NCI-H187 (cell line): ENCODE data around the gene CAB39L.
"Not testable (repeated sequence)": the region's sequence is repeated elsewhere in the genome, so short reads cannot be mapped to it uniquely, and the experiment has no call there.

Source experiments
- DNase-seq, 2 experiments: peaks; one replicate each; lab custom pipeline; 2025; lab: John Stamatoyannopoulos, UW

CAB39L gene

DNA sequence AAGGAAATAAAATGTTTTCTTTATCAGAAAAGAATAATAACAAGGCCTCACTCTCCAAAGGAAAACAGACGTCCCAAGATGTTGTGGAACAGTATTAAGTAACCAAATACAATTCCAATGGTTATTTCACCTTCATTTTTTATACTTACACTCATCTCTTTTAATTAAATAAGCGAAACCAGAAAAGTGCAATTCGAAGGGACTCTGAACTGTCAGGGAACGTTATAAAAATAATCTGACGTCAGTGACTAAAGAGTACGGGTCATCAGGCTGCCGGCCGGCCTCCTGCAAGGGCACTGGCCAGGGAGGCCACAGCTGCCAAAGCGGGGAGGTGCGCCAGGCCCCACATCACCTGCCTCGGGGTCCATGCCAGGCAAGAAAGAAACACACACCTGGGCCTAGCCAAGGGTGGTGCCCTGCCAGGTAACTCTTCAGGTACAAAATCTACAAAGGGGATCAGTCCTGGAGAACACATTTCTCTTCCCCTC lies 134.9 kb downstream of the CAB39L start:
- no peak for DNase-seq

DNA sequence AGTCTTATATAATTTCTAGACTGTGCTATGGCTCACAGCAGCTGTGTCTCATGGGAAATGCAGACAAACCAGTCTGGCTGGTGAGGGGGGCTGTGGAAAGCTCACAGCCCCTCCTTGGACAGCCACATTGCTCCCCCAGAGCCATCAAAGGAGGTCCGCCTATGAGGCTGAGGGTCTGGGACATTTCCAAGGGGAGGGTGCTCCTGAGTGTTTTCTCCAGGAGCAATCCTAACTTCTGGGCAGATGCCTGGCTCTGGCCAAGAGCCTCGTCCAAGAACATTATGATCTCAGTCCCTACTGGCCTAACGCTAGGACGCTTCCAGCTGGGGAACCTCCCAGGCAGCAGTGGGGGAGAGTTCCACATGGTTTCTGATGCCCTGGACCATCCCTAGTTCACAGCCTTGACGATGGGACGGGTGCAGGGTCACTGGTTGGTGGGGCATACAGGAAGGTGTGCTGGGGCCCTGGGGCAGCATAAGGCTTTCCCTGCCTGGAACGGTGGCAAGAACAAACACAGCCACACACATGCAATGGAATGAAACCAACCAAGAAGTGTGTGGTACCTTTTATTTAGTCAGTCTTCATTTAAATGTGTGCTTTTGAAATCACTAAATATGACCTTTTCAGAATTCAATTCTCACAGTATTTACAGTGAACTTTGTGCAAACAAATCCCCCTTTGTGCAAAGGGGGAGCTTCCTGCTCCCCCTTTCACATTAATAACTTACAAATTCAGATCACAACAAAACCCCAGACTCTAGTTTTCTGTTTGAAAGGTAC lies 135.6 kb downstream of the CAB39L start:
- DNase-seq, result no peak

DNA sequence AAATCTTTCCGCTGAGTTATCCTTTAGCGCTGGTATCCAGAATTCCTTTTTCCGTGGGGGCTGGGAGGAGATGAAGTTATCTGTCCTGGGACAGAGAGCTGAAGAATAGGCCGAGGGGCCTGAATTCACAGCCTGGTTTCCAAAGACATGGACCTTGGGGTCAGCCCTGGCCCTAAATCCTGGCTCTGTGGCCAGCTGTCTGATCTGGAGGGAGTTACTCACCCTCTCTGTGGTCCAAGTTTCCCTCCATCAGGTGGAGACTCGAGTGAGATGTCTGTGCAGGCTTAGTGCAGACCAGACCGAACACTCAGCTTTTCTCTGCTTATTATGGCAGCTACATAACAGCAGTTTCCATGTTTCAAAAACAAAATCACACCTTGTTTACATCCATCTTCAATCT lies 136.5 kb downstream of the CAB39L start:
- no peak for DNase-seq

DNA sequence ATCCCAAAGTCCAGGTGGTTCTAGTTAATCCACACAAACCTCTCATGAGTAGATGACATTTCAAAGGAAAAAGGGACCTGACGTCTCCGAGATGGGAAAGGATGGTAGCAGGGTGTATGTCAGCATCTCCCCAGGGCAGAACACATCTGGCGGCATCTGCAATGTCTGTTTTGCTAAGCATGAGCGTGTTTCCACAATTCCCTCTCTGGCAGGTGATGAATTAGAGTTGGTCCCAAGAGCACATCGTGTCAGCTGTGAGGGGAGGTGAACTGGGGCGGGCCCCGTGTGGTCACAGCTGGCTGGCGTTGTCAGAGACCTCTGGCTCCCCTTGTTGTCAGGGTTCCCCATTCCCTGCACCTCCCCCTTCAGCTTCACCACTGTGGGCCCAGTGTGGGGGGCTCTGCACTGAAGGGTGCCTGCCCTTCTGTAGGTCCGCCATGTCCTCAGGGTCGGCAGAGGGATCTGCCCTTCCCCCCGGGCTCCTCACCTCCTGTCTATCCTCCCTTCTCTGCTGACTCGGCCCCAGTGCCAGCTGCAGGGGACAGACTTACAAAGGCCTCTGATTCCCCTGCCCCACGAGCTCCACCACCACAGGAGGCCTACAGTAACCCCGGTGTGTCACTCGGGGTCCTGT lies 138.0 kb downstream of the CAB39L start:
- DNase-seq, result no peak

DNA sequence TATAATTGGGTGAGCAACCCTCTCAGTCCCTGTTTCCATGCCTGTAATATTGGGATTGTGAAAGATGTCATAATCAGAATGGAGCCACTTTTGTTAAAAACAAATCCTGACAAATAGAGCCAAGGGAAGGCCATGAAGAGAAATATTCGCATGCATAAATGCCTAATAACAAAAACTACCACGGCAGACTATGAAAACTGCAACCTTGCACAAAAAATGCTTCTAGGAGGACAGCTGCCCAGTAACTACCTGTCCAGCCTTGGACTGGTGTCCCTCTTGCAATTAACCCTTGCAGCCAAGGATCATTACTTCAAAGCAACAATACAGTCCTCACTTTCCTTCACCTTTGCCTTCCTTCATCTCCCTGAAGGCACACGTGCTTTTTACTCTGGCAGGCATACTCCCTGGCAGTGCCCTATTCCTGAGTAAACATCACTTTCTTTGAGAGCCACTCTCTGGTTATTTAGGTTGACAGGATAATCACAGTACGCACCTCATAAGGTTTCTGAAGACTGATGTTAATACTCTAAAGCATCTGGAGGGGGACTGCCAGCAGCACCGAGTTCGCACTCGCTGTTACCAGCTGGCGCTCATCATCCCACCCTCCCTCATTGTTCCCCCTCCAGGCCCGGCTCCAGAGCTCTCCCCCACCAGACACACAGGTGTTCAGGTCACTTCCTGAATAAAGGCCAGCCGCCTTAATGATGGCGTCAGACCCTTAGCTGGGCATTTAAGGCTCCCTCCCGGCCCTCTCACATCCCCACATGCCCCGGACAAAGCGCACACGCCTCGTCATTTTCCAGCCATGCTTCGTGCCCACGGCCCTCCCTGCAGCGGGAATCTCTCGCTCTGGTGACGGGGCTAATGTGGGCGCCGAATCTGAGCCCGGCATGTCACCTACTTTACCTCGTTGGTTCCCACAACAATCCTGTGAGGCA lies 138.8 kb downstream of the CAB39L start:
- no peak for DNase-seq

DNA sequence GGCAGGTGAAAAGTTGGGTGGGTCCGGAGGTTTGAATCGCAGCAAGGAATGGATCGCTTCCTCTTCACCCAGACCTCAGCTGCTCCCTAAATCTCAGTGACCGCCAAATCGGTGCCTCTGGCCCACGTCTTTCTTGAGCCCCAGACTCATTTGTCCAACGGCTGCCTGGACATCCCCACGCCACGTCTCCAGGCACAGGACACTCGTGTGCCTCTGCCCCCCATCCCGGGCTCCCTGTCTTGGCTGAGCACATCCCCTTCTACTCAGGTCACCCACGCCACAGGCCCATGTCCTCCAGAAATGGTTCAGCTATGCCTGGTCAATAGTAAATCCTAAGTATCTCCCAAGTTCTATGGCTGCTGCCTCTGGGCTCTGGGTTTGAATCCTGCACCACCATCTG lies 139.5 kb downstream of the CAB39L start:
- DNase-seq, result no peak

DNA sequence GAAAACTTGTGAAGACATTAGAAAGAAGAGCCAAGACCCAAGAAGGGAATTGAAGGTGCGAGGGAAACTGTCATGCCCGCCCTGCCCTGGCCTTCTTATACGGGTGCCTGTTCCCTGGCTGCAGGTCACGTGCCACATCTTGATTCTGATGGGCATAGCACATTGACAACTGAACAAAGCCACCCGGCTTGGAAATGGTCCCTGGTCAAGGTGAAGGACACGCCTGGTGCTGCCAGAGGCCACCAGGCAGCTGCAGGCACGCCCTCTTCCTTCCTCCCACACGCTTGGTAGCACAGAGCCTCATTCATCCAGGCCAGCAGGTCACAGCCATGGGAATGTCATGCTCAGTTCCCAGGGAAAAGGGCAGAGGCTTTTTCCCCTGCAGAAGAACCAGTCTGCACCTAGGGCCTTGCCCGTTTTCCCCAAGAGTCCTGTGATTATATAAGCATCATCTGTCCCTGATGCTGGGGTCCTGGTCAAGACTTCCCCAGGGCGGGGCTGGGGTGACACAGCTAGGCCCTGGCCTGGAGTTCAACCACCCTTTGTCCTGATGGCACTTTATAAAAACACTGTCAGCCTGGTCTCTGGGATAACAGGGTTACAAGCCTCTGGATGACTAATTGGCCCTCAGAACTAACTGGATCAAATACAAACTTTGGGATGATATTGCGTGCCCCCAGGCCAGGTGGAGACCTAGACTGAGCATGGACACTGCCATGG lies 140.2 kb downstream of the CAB39L start:
- no peak for DNase-seq

DNA sequence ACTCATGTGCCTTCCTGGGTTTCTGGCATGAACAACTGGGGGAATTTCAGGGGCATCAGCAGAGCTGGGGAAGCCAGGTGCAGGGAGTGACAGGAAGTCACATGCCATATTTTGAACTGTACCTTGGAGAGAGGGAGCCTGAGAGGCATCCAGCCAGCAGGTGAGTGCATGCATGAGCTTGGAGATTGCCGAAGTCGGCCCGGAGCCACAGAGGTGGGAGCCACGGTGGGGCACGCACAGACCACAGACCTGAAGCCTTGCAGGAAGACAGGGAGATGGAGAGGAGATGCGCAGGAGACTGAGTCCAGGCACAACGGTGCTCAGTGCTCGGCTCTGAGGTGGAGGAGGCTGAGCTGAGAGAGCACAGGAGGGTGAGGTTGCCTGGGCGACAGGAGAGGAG lies 141.0 kb downstream of the CAB39L start:
- DNase-seq, result no peak

DNA sequence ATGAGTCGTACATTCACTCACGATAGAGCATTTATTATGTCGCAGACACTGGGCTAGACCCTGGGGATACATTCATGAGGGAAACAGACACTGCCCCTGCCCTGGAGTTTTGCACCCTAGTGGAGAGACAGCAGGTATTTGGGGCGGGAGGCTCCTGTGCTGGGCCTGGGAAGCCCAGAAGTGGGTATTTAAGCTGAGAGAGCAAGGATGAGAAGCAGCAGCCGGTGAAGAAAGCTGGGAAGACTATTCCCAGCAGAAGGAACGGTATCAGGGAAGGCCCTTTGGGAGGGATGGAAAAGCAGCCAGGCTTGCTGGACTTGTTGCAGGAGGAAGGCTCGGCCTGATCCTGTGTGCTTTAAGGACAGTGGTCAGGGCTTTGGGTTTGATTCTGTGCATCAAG lies 141.6 kb downstream of the CAB39L start:
- no peak for DNase-seq

DNA sequence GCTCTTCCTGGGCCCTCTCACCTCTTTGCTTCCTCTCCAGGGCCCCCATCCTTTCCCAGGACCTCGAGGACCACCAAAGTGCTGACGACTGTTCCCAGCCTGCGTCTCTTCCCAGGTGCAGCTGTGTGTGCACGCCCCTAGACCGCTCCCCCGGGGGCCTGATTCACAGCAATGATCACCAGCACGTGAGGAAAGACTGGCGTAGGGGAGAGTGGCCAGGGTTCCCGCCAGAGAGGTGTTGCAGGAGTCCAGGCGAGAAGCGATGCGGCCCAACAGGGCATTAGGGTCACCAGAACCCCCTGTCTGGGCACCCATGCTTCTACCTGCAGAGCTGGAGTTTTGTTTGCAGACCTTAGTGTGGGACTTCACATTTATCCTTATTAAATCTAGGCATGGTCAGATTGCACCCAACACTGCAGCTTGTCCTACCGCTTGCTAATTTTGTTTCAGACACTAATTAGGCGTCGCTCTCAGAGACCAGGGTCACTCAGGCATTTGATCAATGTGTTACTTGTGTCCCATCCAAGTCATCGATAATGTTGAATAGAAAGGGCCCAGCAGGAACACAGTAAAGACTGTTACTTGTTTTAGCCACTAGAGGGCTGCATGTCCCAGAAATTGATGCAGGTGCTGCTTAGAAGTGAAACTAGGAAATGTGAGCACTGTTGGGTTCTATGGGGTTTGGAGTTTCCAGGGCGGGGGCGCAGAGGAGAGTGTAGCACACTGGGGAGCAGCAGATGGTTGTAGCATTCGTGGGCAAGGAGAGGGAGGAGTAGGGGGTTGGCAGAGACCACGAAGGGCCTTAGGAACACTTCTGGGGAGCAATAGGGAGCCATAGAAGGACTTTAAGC lies 142.9 kb downstream of the CAB39L start:
- peak in 1 of 2 experiments; percentile 13 for DNase-seq

DNA sequence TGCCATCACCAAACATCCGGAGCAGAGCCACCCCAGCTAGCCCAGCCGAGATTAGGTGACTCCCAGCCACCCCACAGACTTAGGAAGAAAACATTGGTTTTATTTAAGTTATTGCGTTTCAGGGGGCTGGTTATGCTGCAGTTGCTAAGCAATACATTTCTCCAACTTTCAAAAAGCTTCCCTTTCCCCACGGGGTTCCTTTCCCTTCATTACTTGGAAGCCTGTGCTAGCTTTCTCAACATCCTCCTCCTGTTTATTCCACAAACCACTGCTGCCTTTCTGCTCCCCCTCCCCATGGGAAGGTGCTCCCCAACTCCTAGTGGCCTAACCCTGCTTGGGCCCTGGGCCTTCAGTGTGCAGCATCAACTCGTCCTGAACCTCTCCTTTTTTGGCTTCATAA lies 143.6 kb downstream of the CAB39L start:
- DNase-seq, result no peak

DNA sequence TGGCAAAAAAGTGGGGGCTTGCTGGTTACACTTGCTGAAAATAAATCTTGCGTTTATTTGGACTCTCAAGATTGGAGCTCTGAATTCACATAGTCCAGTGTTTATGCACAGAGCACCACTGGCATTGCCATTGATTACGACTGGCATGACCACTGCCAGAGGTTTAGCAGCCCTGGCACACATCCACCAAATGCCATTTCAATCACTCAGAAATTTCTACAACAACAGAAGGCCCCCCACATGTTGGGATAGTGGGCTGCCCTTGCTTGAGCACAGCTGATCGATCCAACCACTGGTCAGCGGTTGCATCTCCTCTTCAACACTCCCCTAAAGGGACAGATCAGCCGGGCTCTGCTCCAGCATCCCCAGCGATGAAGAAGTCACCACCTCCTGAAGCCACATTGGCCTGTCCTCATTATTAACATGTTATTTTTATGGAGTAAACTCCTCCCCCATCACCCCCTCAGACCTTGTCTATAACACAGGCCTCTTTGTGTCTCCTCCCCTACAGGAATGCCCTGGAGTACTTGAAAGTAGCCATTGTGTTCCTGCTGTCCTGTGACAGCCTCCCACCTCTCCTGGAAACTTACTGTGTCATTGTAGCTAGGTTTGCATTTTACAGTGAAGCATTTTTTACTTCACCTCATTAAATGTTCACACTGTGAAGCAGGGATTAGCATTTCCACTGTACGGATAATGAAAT lies 144.8 kb downstream of the CAB39L start:
- DNase-seq, result no peak

DNA sequence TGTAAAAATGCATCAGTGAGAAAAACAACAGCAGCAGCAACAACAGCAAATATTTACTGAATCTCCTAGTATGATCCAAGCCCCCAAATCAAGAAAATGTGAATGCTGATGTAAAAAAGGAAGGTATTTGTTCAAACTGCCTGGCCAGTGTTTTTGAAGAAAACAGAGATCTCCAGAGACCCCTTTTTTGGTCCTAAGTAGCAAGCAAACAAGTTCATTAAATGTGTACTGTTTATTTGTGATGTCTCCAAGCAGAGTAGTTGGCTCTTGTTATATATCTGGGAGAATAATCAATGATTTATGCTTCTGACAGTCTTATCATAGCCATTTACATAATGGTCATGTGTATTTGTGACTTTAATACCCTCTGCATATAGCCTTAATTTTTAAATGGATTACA lies 145.4 kb downstream of the CAB39L start:
- no peak for DNase-seq

DNA sequence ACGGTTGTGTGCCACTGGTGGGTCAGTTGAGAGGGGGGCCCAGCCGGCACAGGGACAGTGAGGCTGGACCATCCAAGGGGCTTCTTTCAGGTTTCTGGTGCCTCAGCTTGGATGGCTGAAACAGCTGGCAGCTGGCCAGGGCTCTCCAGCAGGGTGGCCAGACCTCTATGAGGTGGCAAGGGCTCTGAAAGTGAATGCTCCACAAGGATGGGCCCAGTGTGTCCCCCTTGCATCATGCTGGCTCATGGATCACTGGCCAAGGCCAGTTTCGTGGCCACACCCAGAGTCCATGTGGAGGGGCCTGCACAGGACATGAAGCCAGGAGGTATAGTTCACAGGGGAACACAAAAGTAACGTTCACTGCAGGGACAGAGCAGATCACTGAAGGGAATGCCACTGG lies 146.5 kb downstream of the CAB39L start:
- no peak for DNase-seq

DNA sequence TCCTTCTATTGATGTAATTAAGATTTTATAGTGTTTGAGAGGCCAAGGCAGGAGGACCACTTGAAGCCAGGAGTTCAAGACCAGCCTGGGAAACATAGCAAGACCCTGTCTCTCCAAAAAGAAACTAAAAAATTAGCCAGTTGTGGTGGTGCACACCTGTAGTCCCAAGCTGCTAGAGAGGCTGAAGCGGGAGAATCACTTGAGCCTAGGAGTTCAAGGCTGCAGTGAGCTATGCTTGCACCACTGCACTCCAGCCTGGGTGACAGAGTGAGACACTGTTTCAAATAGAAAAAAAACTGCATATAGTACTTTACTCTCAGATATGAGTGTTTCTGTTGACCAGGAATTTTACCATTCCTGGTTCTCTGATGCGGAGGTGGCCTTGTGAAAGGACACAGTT lies 147.2 kb downstream of the CAB39L start:
- no peak for DNase-seq

DNA sequence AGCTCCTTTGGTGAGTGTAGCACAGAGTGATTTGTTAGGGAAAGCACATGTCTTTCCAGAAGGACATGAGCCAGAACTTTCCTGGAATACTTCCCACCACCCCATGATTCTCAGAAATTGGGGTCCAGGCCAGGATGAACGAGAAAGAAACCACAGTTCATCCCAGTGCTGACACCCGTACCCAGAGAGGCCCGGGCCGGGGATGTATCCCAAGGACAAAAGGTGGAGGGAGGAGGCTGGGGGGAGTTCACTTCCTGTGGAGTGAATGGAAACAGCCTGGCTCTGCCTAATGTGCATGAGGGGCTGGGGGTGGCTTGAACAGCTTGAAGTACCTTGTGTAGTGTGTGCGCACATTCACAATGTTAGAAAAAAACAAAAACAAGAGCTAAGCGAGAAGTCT lies 148.6 kb downstream of the CAB39L start:
- no peak for DNase-seq

DNA sequence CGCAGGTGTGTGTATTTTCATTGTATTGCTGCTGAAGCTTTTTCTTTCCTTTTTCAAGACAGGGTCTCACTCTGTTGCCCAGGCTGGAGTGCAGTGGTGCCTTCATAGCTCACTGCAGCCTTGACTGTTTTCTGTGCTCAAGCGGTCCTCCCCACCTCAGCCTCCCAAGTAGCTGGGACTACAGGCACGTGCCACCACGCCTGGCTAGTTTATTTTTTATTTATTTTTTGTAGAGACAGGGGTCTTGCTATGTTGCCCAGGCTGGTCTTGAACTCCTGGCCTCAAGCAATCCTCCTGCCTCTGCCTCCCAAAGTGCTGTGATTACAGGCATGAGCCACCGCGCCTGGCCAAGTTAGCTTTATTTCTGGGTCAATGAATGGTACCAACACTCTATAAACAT lies 149.1 kb downstream of the CAB39L start:
- DNase-seq, result not testable (repeated sequence)

DNA sequence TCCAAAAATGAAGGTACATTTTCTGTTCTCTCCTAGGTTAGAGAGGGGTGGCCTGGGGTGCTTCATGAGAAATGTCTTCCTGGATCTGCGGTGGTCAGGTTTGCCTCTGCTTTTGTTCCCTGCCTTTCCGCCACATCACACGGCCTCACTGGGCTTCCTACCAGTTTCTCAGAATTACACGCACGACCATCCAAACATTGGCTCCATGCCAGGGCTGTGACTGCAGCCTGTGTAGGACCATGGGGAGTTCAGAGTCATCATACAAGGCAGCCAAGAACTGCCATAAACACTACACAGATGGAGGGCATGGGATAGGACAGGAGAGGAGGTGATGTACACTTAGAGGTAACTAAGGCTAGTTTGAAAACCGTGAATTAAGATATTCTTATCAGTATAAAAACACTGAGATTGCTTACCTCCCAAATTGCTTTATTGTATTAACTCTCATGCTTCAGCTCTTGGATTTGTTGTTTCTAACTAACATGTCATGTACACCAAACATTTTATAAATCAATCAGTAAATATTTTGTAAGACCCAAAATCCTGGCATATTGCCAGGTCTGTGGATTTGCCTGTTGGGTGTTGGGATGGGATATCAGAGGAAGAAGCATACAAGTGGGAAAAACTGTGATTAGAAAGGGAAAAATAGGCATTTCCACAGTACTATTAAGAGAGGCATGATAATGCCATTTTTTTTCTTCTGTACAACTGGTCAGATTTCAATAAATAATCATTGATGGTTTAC lies 150.9 kb downstream of the CAB39L start:
- no peak for DNase-seq

DNA sequence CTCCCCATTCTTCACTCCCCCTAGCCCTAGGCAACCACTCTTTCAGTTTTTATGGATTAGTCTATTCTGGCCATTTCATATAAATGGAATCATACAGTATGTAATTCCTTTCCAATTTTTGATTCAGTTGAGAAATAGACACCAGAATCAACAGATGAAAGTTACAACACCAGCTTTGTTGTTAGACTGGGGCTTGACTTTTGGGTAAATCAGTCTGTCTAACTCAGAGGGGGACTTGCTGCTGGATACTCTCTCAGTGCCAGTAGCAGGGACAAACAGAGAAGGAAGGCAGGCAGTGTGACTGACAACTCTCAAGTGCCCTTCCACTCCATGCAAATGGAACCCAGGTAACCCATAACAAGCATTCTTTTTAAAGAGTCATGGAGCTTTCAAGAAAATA lies 155.4 kb downstream of the CAB39L start:
- no peak for DNase-seq

DNA sequence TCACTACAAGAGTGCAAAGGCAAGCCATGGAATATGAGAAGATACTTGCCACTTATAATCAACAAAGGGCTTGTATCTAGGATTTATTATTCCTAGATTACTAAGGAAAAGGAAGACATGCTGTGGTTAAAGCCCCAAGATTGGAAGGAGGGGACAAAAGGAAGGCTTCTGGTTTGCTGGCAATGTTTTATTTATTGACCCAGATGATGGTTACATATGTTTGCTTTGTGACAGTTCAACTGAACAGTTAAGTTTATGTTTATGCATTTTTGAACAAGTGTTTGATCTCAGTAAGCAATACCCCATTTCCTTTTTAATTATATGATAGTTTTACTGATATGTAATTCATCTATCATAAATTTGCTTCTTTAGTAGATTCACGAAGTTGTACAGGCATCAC lies 155.9 kb downstream of the CAB39L start:
- no peak for DNase-seq
